Measurements from ENCODE around the gene RIF1.
"Not testable (repeated sequence)": the region's sequence is repeated elsewhere in the genome, so short reads cannot be mapped to it uniquely, and the experiment has no call there.

Gene RIF1

DNA sequence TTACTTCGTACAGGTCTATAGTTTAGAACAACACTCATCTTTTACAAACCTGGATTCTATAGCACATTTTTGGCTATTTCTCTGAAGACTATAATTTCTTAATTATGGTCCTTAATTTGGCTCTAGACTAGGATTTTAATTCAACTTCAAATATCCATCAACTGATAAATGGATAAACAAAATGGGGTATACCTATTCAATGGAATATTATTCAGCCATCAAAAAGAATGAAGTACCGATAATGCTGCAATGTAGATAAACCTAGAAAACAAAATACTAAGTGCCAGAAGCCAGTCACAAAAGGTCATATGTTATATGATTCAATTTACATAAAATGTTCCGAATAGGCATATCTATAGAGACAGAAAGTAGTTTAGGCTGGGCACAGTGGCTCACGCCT is 15.2 kb upstream of the RIF1 start:
- H3K4me1 ChIP-seq (ENCODE audit: control insufficient read depth, insufficient read depth, low read length): no peaks in the 10 kb centered on the region
- peaks cover 9% of the 10 kb centered on the region; the same call in 1 of the 2 replicates for H3K9me3 ChIP-seq (ENCODE audit: control insufficient read depth, insufficient read depth, low read depth, low read length)
- no peak overlapping the region for H3K27ac ChIP-seq (ENCODE audit: low read depth, low read length)
- no peaks in the 10 kb centered on the region for H3K27me3 ChIP-seq (ENCODE audit: control insufficient read depth, insufficient read depth, low read length)
- H3K36me3 ChIP-seq (ENCODE audit: control insufficient read depth, insufficient read depth, low read length): no peaks in the 10 kb centered on the region
- no peak overlapping the region for H3K9ac ChIP-seq (ENCODE audit: low read length)
- H3K4me3 ChIP-seq (ENCODE audit: low read depth, low read length): no peak overlapping the region

DNA sequence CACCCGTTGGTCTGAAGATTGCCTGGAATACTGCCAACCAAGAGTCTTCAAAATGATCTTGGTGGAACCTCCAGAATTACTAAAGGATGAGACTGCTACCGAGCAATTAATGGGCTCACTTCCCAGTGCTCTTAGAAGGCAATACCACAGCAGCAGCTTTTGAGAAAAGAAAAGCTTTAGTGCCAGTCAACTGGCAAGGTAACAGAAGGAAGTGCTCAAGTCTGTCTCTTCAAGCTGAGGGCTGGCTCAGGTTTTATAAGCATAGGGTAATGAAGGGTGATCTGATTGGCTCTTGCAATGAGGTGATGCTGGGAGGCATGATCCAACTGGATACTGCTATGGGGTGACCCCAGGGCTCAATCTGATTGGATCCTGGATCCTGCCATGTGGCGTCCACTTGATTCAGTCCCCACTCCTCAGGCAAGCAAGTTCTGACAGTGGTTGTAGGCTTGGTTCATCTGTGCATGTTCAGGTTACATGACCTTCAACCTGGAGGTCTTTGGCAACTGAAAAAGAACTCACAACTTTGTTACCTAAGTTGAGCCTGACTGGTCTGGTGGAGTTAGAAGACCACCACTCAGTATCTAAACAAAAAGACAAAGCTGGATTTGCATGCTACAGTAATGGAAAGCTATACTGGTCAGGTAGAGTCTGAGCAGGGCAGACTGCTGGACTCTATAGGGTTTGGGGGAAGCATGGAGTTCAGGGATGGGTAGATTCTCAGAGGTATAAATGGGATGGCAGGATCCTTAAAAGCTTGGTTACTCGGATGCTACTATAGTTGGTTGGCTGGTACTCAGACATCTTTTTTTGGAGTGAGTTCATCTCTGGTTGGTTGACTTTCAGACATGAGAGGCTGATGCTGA is 14.0 kb upstream of the RIF1 start:
- Histone ChIP-seq H3K4me3 (ENCODE audit: low read depth, low read length) (no peak overlapping the region), H3K27me3 (ENCODE audit: control insufficient read depth, insufficient read depth, low read length) (no peaks in the 10 kb centered on the region), H3K9me3 (ENCODE audit: control insufficient read depth, insufficient read depth, low read depth, low read length) (peaks cover 5% of the 10 kb centered on the region; the same call in 1 of the 2 replicates), H3K4me1 (ENCODE audit: control insufficient read depth, insufficient read depth, low read length) (no peaks in the 10 kb centered on the region), H3K27ac (ENCODE audit: low read depth, low read length) (no peak overlapping the region), H3K9ac (ENCODE audit: low read length) (no peak overlapping the region), H3K36me3 (ENCODE audit: control insufficient read depth, insufficient read depth, low read length) (no peaks in the 10 kb centered on the region)

DNA sequence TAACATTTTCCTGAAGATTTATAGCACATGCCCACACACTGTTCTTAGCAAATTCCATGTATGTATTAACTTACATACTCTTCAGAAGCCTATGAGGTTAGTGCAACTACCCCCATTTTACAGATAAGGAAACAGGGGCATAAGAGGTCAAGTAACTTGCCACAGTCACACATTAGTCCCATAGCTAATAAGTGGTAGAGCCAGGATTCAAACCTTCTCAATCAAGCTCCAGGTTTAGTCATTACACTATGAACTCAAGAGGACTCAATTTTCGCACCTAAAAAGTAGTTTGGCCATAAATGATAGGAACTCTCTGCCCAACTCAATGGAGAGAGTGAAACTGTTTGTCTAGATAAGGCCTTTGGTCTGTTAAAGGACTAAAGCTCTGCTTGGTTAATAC is 9.7 kb upstream of the RIF1 start:
- no peaks in the 10 kb centered on the region for H3K36me3 ChIP-seq (ENCODE audit: control insufficient read depth, insufficient read depth, low read length)

DNA sequence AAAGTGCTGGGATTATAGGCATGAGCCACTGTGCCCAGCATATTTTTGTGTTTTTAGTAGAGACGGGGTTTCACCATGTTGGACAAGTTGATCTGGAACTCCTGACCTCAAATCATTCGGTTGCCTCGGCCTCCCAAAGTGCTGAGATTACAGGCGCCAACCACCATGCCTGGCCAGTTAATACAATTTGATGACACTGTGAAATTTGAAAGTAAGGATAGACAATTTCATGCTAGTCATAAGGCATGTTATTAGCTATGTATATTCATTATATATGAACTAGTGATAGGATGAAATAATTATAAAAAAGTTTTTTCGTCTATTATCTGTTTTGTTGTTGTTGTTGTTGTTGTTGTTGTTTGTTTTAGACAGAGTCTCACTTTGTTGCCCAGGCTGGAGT is 8.6 kb upstream of the RIF1 start:
- H3K27me3 ChIP-seq (ENCODE audit: control insufficient read depth, insufficient read depth, low read length): no peaks in the 10 kb centered on the region
- H3K4me1 ChIP-seq (ENCODE audit: control insufficient read depth, insufficient read depth, low read length): no peaks in the 10 kb centered on the region
- no peak overlapping the region for H3K27ac ChIP-seq (ENCODE audit: low read depth, low read length)
- H3K9me3 ChIP-seq (ENCODE audit: control insufficient read depth, insufficient read depth, low read depth, low read length): no peaks in the 10 kb centered on the region
- no peak overlapping the region for H3K4me3 ChIP-seq (ENCODE audit: low read depth, low read length)
- H3K36me3 ChIP-seq (ENCODE audit: control insufficient read depth, insufficient read depth, low read length): no peaks in the 10 kb centered on the region
- no peak overlapping the region for H3K9ac ChIP-seq (ENCODE audit: low read length)

More for the DNA sequence above, 9.7 kb upstream of the RIF1 start:
- Histone ChIP-seq H3K4me1 (ENCODE audit: control insufficient read depth, insufficient read depth, low read length) (no peaks in the 10 kb centered on the region), H3K9ac (ENCODE audit: low read length) (no peak overlapping the region), H3K27ac (ENCODE audit: low read depth, low read length) (no peak overlapping the region), H3K27me3 (ENCODE audit: control insufficient read depth, insufficient read depth, low read length) (no peaks in the 10 kb centered on the region), H3K4me3 (ENCODE audit: low read depth, low read length) (no peak overlapping the region), H3K9me3 (ENCODE audit: control insufficient read depth, insufficient read depth, low read depth, low read length) (no peaks in the 10 kb centered on the region)

DNA sequence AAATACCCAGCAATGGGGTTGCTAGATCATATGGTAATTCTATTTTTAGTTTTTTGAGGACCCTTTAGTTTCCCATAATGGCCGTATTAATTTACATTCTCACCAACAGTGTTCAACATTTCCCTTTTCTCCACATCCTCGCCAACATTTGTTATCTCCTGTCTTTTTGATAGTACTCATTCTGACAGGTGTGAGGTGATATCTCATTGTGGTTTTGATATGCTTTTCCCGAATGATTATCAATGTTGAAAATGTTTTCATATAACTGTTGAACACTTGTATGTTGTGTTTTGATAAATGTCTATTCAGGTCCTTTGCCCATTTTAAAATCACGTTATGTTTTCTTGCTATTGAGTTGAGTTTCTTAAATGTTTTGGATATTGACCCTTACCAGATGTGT is 5.8 kb upstream of the RIF1 start:
- H3K9me3 ChIP-seq (ENCODE audit: control insufficient read depth, insufficient read depth, low read depth, low read length): no peaks in the 10 kb centered on the region
- H3K9ac ChIP-seq (ENCODE audit: low read length): no peak overlapping the region
- H3K36me3 ChIP-seq (ENCODE audit: control insufficient read depth, insufficient read depth, low read length): no peaks in the 10 kb centered on the region
- 0 out of 2 replicates have a peak, but pooled peaks cover 2% of the 10 kb centered on the region for H3K4me1 ChIP-seq (ENCODE audit: control insufficient read depth, insufficient read depth, low read length)
- no peak overlapping the region for H3K4me3 ChIP-seq (ENCODE audit: low read depth, low read length)
- H3K27ac ChIP-seq (ENCODE audit: low read depth, low read length): no peak overlapping the region
- no peaks in the 10 kb centered on the region for H3K27me3 ChIP-seq (ENCODE audit: control insufficient read depth, insufficient read depth, low read length)

DNA sequence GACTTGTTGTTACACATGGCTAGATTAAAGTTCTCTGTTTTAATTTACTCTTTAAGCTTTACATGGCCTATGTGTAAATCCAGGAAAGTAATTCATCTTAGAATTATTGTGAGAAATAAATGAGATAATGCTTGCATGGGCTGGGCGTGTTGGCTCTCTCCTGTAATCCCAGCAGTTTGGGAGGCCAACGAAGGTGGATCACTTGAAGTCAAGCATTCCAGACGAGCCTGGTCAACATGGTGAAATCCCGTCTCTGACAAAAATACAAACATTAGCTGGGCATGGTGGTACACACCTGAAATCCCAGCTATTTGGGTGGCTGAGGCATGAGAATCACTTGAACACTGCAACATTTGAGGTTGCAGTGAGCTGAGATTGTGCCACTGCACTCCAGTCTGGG is 4.3 kb upstream of the RIF1 start:
- Histone ChIP-seq H3K4me1 (ENCODE audit: control insufficient read depth, insufficient read depth, low read length) (0 out of 2 replicates have a peak, but pooled peaks cover 2% of the 10 kb centered on the region), H3K36me3 (ENCODE audit: control insufficient read depth, insufficient read depth, low read length) (no peaks in the 10 kb centered on the region), H3K4me3 (ENCODE audit: low read depth, low read length) (no peak overlapping the region), H3K27ac (ENCODE audit: low read depth, low read length) (no peak overlapping the region), H3K27me3 (ENCODE audit: control insufficient read depth, insufficient read depth, low read length) (no peaks in the 10 kb centered on the region), H3K9me3 (ENCODE audit: control insufficient read depth, insufficient read depth, low read depth, low read length) (no peaks in the 10 kb centered on the region), H3K9ac (ENCODE audit: low read length) (no peak overlapping the region)

DNA sequence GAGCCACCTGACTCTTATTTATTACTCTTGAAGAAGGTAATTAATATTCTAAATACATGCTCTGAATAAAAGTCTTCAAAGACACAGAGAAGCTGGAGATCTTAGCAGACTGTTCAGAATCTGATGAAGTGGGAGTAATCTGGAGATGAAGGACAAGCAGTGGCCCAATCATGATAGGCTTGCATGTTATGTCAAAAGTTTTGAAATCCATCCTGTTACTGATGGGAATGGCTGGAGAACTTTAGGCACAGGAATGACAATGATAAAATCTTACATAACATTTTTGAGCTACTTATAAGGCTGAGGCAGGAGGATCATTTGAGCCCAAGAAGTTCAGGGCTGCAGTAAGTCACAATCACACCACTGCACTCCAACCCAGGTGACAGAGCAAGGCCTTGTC is 2.4 kb upstream of the RIF1 start:
- H3K9me3 ChIP-seq (ENCODE audit: control insufficient read depth, insufficient read depth, low read depth, low read length): no peaks in the 10 kb centered on the region
- no peak overlapping the region for H3K4me3 ChIP-seq (ENCODE audit: low read depth, low read length)
- H3K9ac ChIP-seq (ENCODE audit: low read length): no peak overlapping the region
- 0 out of 2 replicates have a peak, but pooled peaks cover 2% of the 10 kb centered on the region for H3K4me1 ChIP-seq (ENCODE audit: control insufficient read depth, insufficient read depth, low read length)
- H3K27me3 ChIP-seq (ENCODE audit: control insufficient read depth, insufficient read depth, low read length): no peaks in the 10 kb centered on the region
- peaks cover 9% of the 10 kb centered on the region for H3K36me3 ChIP-seq (ENCODE audit: control insufficient read depth, insufficient read depth, low read length)
- no peak overlapping the region for H3K27ac ChIP-seq (ENCODE audit: low read depth, low read length)

DNA sequence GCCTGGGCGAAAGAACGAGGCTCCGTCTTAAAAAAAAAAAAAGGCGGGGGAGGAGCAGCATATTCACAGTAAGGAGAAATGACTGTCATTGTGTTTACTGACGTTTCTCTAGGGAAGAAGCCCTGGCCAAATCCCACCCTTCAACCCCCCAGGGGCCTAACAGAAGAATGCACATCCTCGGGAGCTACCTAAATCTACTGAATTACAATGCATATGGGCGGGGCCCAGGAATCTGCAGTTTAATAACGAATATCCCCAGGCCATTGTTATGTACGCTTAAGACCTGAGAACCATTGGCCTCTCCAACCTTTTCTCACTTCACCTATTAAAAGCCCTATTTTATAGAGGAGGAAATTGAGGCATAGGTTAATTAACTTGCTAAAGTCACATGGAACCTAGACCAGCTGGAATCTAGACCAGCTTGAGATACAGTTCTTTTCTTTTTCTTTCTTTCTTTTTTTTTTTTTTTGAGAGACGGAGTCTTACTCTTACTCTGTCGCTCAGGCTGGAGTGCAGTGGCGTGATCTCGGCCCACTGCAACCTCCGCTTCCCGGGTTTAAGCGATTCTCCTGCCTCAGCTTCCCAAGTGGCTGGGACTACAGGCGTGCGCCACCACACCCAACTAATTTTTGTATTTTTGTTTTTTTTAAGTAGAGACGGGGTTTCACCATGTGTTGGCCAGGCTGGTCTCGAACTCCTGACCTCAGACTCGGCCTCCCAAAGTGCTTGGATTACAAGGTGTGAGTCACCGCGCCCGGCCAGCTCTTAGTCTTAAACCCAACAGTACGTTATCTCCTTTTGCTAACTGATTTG is 708 bp upstream of the RIF1 start:
- peak overlapping the region; percentile 96 for H3K4me3 ChIP-seq (ENCODE audit: low read depth, low read length)

DNA sequence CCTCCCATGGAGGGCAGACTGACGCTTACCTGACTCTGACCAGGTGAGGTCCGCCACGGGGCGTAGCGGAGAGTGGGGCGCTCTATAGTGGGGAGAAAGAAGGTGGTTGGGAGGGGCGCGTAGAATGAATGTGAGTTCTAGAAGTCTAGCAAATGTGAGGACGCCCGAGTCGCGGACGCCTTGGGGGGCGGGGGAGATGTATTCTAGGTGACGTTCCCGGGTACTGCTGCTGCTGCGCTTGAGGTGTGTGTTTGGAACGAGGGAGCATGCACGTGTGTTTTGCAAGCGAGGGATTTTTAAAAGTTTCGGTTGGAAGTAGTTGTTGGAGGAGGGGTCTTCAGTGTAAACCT is 758 bp downstream of the RIF1 start:
- H3K4me1 ChIP-seq (ENCODE audit: control insufficient read depth, insufficient read depth, low read length): 0 out of 2 replicates have a peak, but pooled peaks cover 2% of the 10 kb centered on the region
- peaks cover 39% of the 10 kb centered on the region for H3K36me3 ChIP-seq (ENCODE audit: control insufficient read depth, insufficient read depth, low read length)
- H3K9me3 ChIP-seq (ENCODE audit: control insufficient read depth, insufficient read depth, low read depth, low read length): no peaks in the 10 kb centered on the region
- peak overlapping the region; percentile 96 for H3K4me3 ChIP-seq (ENCODE audit: low read depth, low read length)
- H3K27me3 ChIP-seq (ENCODE audit: control insufficient read depth, insufficient read depth, low read length): no peaks in the 10 kb centered on the region
- peak overlapping the region; percentile 97 for H3K9ac ChIP-seq (ENCODE audit: low read length)
- H3K27ac ChIP-seq (ENCODE audit: low read depth, low read length): peak overlapping the region; percentile 93

More for the DNA sequence above, 708 bp upstream of the RIF1 start:
- H3K9me3 ChIP-seq (ENCODE audit: control insufficient read depth, insufficient read depth, low read depth, low read length): no peaks in the 10 kb centered on the region
- 0 out of 2 replicates have a peak, but pooled peaks cover 2% of the 10 kb centered on the region for H3K4me1 ChIP-seq (ENCODE audit: control insufficient read depth, insufficient read depth, low read length)
- no peaks in the 10 kb centered on the region for H3K27me3 ChIP-seq (ENCODE audit: control insufficient read depth, insufficient read depth, low read length)
- H3K9ac ChIP-seq (ENCODE audit: low read length): peak overlapping the region; percentile 97
- peaks cover 26% of the 10 kb centered on the region for H3K36me3 ChIP-seq (ENCODE audit: control insufficient read depth, insufficient read depth, low read length)
- peak overlapping the region; percentile 71 for H3K27ac ChIP-seq (ENCODE audit: low read depth, low read length)

DNA sequence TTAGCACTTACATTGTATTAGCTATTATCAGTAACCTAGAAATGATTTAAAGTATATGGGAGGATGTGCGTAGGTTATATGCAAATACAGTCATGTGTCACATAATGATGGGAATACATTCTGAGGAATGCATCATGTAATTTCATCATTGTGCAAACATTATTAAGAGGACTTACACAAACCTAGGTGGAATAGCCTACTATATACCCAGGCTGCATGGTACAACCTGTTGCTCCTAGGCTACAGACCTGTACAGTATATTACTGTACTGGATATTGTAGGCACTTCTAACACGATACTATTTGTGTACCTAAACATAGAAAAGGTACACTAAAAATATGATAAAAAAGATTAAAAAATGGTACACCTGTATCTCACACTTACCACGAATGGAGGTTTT is 7.9 kb downstream of the RIF1 start:
- Histone ChIP-seq H3K9ac (ENCODE audit: low read length) (no peak overlapping the region), H3K27ac (ENCODE audit: low read depth, low read length) (no peak overlapping the region), H3K36me3 (ENCODE audit: control insufficient read depth, insufficient read depth, low read length) (peaks cover 97% of the 10 kb centered on the region), H3K9me3 (ENCODE audit: control insufficient read depth, insufficient read depth, low read depth, low read length) (no peaks in the 10 kb centered on the region), H3K4me1 (ENCODE audit: control insufficient read depth, insufficient read depth, low read length) (no peaks in the 10 kb centered on the region), H3K27me3 (ENCODE audit: control insufficient read depth, insufficient read depth, low read length) (no peaks in the 10 kb centered on the region), H3K4me3 (ENCODE audit: low read depth, low read length) (no peak overlapping the region)

DNA sequence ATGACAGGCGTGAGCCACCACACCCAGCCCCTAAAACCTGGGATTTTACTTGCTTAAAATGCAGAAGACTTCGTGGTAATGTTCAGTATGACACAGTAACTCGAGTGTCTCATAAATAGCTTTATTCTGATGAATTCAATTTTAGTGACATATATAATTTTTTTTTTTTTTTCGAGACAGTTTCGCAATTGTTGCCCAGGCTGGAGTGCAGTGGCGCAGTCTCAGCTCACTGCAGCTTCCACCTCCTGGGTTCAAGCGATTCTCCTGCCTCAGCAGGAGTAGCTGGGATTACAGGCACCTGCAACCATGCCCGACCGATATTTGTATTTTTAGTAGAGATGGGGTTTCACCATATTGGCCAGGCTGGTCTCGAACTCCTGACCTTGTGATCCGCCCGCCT is 12.0 kb downstream of the RIF1 start:
- H3K36me3 ChIP-seq (ENCODE audit: control insufficient read depth, insufficient read depth, low read length): peaks cover 100% of the 10 kb centered on the region

More for the DNA sequence above, 12.0 kb downstream of the RIF1 start:
- H3K4me3 ChIP-seq (ENCODE audit: low read depth, low read length); H3K27me3 ChIP-seq (ENCODE audit: control insufficient read depth, insufficient read depth, low read length); H3K27ac ChIP-seq (ENCODE audit: low read depth, low read length); H3K9me3 ChIP-seq (ENCODE audit: control insufficient read depth, insufficient read depth, low read depth, low read length); H3K4me1 ChIP-seq (ENCODE audit: control insufficient read depth, insufficient read depth, low read length); H3K9ac ChIP-seq (ENCODE audit: low read length): not testable (repeated sequence)
